ENCODE results near the gene FBF1. TPM values are rescaled to one million over a fixed set of nuclear protein-coding genes. Genes with fewer than 3 reads are reported as not detected.

FBF1 gene
- total RNA-seq, 3 donors from 2014 or later: 12.1 to 16.0 (median 12.5) TPM

Other genes starting within 250 kb of the FBF1 start
- 1 to 10 TPM in 2 of 3 donors, under 1 TPM in 1; 0.63 to 2.3 (median 1.6) TPM for gene ITGB4, start 219.6 kb downstream of the FBF1 start, total RNA-seq
- 10 to 100 TPM; 16.9 to 23.5 (median 21.3) TPM for gene GALK1, start 175.8 kb downstream of the FBF1 start, total RNA-seq
- 10 to 100 TPM; 21.0 to 24.5 (median 22.6) TPM for gene UNK, start 156.2 kb downstream of the FBF1 start, total RNA-seq
- 100 to 1,000 TPM; 122 to 146 (median 124) TPM for gene UNC13D, start 96.6 kb downstream of the FBF1 start, total RNA-seq
- 10 to 100 TPM; 31.0 to 47.8 (median 44.5) TPM for gene WBP2, start 85.7 kb downstream of the FBF1 start, total RNA-seq
- 10 to 100 TPM; 12.8 to 18.1 (median 14.5) TPM for gene TRIM47, start 62.5 kb downstream of the FBF1 start, total RNA-seq
- gene TRIM65, start 44.1 kb downstream of the FBF1 start, total RNA-seq: 10 to 100 TPM; 35.3 to 46.9 (median 43.7) TPM
- 100 to 1,000 TPM; 203 to 227 (median 218) TPM for gene MRPL38, start 36.2 kb downstream of the FBF1 start, total RNA-seq
- gene ACOX1, start 38.1 kb upstream of the FBF1 start, total RNA-seq: 10 to 100 TPM; 29.6 to 36.5 (median 32.7) TPM
- 10 to 100 TPM in 2 of 3 donors, 1 to 10 TPM in 1; 9.5 to 11.9 (median 10.8) TPM for gene TEN1, start 38.2 kb upstream of the FBF1 start, total RNA-seq
- 1 to 10 TPM; 3.3 to 5.5 (median 3.8) TPM for gene CDK3, start 59.8 kb upstream of the FBF1 start, total RNA-seq
- gene EVPL, start 86.3 kb upstream of the FBF1 start, total RNA-seq: under 1 TPM; 0.11 to 0.18 (median 0.11) TPM
- gene SRP68, start 131.5 kb upstream of the FBF1 start, total RNA-seq: 100 to 1,000 TPM in 2 of 3 donors, 10 to 100 TPM in 1; 88.4 to 114 (median 105) TPM
- 10 to 100 TPM in 2 of 3 donors, 1 to 10 TPM in 1; 6.1 to 12.6 (median 10.2) TPM for gene GALR2, start 133.7 kb upstream of the FBF1 start, total RNA-seq
- gene ZACN, start 138.1 kb upstream of the FBF1 start, total RNA-seq: 1 to 10 TPM; 4.9 to 9.7 (median 8.1) TPM
- gene EXOC7, start 162.7 kb upstream of the FBF1 start, total RNA-seq: 100 to 1,000 TPM in 1 of 3 donors, 10 to 100 TPM in 2; 89.9 to 106 (median 91.0) TPM
- gene FOXJ1, start 200.2 kb upstream of the FBF1 start, total RNA-seq: 1 to 10 TPM in 2 of 3 donors, under 1 TPM in 1; 0.71 to 2.8 (median 1.8) TPM